A375 (cell line): ENCODE data around the gene CCDC185. TPM values are rescaled to one million over a fixed set of nuclear protein-coding genes. Genes with fewer than 3 reads are reported as not detected.

Experiments used
- small RNA-seq: library from RNA; depleted of rRNA; stranded (forward); fragments of <200 nt; gene quantifications from one replicate; pipeline ENCODE3, GENCODE V24; 2014
- total RNA-seq: library from RNA; depleted of rRNA; stranded (reverse); fragments of >200 nt; shearing (Covaris generic); gene quantifications from 2 replicates; pipeline ENCODE4 v1.2.3, GENCODE V29; 2014; rRNA removed

The CCDC185 gene
- total RNA-seq: not detected in 2 replicates

DNA sequence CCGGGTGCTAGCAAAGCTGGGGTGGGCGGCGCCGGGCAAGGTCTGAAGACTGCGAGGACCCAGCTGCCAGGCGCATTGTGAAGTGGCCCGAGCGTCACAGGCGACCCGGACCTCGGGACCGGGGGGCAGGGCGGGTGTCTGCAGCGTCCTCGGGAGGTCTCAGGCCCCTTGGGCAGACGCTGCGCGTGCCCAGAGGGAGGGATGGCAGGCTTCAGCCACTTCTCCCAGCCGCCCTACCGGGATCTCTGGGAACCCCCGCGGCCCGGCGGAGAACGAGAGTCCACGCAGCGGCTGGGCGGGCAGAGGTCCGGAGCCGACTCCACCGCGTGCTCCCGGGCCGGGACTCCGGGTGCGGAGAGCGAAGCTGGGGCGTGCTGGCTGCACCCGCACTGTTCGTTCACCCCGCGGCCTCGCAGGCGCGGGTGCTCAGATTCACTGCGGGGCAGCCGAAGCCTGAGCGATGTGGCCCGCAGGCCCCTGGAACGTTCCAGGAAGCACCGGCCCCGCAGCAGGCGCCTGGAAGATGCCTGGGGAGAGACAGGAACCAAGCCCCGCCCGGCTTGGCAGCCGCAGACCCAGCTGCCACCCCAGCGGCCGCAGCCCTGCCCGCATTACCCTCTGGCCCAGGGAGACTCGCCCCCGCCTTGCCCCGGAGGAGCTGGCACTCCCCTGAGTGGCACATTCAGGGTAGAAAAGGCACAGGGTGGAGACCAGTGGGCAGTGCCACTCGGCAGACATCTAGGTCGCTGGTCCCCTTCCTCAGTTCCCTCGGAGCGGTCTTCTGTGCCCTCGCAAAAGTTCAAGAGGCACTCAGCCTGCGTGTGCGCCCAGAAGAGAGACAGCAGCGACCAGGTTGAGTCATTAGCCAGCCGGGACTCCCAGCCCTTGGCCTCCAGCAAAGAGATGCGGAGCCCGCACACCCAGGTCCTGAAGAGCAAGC, at the start of gene CCDC185:
Gene CCDC185 (plus strand): TSS at position 141 of the 940 bp plus-strand sequence. CDS start 61 bp downstream, at position 202.

DNA sequence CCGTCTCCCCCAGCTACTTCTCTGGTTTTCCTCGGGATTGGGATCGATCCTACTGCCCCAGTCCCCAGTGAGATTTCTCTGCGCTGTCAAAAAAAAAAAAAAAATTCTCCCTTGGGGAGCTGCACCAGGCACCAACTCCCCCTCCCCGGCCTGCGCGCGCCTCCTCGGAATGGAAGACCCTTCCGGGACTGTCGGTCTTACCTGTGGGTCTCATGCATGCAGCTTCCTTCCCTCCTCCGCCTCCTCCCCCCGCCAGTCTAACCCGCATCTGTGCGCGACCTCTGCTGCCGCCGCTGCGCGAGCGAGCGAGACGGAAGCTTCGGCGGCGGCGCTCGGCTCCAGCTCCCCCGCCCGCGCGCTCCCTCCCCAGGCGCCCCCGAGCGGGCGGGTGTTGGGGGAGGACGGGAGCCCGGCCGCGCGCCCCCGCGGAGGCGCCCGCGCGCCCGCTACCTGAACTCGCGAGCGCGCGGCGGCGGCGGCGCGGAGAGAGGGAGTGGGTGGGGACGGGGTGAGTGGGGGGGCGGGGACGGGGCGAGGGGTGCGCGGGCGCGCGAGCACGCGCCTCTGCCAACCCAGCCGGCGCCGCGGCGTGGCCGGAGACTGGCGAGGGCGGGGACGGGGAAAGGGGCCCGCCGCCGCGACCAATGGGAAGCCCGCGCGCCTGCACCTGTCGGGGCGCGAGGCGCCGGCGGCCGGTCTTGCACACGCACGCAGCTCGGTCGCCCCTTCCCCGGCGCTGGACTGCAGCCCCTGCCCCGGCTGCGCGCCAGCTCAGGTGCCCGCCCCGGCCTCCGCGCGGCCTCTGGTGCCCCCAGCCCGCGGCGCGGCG, 29.1 kb upstream of the CCDC185 start, which contains the start of gene SUSD4:
Gene SUSD4 (minus strand): TSS at position 321 of the 829 bp plus-strand sequence. CDS start 751 bp downstream, outside the sequence.

Small RNA genes lying within 50 kb of the gene (small RNA-seq; reads per million reads assigned to genes)
- not detected for gene RNU4-57P

Other genes with a start within 250 kb of the CCDC185 start
- gene SUSD4, start 29.2 kb upstream of the CCDC185 start, total RNA-seq: 0.13 and 0.26 TPM in 2 replicates